Vagina (tissue), 2 donors: ENCODE data around the gene PDZD7.

Experiments
- CTCF ChIP-seq, 3 experiments: fragments of 450-650 bp in 2 of 3; fragments of 200-600 bp in 1 of 3; sonication (generic) in 1 of 3; IDR thresholded peaks; one replicate each; pipeline ENCODE4 v1.5.1; 2017 to 2019; ENCODE audit warnings: antibody characterized with exemption in 3 of 3, mild to moderate bottlenecking in 2 of 3, moderate library complexity in 2 of 3
- POLR2A ChIP-seq, 2 donors: fragments of 450-650 bp; IDR thresholded peaks; one replicate each; pipeline ENCODE4 v1.6.1; 2017; ENCODE audit warnings: antibody characterized with exemption in 2 of 2, mild to moderate bottlenecking in 2 of 2, moderate library complexity in 2 of 2
- POLR2AphosphoS5 ChIP-seq, 2 donors: sonication (generic); formaldehyde crosslinking; IDR thresholded peaks; one replicate each; pipeline ENCODE4 v1.9.0; 2017; ENCODE audit warnings: antibody characterized with exemption in 2 of 2, mild to moderate bottlenecking in 2 of 2, low read depth in 1 of 2; ENCODE audit not compliant: insufficient read depth in 1 of 2

GRCh38 chr10:100980311-100980710 is 50.6 kb downstream of the PDZD7 start:
- no peak for TF ChIP-seq CTCF (IDR thresholded peaks at IDR 0.05)
- TF ChIP-seq POLR2AphosphoS5 (IDR thresholded peaks at IDR 0.05; ENCODE audit: insufficient read depth in 1 of 2, low read depth in 1 of 2), result no peak
- TF ChIP-seq POLR2A (IDR thresholded peaks at IDR 0.05), result no peak
